ENCODE measurements around the gene GALNT14.

DNA sequence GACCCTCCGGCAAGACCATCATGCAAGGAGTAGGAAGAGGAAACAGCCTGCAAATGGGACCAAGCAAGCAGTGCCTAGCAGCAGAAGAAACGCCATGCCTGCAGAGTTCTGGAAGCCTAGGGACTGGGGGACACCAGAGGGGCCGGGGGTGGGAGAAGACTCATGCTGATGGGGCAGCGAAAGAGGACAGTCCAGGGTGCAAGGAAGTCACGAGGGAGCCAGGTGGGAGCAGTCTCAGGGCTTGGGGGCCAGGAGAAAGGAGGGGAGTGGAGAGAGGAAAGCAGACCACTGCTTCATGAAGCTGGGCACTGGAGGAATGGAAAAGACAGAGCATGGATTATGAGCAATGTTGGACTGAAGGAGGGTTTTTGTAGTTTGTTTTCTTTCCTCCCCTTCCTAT, 211.6 kb downstream of the GALNT14 start:
- TF ChIP-seq, protein P1, sequence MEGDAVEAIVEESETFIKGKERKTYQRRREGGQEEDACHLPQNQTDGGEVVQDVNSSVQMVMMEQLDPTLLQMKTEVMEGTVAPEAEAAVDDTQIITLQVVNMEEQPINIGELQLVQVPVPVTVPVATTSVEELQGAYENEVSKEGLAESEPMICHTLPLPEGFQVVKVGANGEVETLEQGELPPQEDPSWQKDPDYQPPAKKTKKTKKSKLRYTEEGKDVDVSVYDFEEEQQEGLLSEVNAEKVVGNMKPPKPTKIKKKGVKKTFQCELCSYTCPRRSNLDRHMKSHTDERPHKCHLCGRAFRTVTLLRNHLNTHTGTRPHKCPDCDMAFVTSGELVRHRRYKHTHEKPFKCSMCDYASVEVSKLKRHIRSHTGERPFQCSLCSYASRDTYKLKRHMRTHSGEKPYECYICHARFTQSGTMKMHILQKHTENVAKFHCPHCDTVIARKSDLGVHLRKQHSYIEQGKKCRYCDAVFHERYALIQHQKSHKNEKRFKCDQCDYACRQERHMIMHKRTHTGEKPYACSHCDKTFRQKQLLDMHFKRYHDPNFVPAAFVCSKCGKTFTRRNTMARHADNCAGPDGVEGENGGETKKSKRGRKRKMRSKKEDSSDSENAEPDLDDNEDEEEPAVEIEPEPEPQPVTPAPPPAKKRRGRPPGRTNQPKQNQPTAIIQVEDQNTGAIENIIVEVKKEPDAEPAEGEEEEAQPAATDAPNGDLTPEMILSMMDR (IDR thresholded peaks at IDR 0.05) = no peak
- TF ChIP-seq POLR2A (IDR thresholded peaks at IDR 0.05) = no peak

Data from adrenal gland (tissue), 5 donors.